Inflammatory macrophage (primary cell): ENCODE results near the gene KCNJ9.

Experiments
- DNase-seq, 2 donors: peaks; one replicate each; pipeline ENCODE4 v3.0.0-alpha.2; 2020 to 2022

Gene KCNJ9

DNA sequence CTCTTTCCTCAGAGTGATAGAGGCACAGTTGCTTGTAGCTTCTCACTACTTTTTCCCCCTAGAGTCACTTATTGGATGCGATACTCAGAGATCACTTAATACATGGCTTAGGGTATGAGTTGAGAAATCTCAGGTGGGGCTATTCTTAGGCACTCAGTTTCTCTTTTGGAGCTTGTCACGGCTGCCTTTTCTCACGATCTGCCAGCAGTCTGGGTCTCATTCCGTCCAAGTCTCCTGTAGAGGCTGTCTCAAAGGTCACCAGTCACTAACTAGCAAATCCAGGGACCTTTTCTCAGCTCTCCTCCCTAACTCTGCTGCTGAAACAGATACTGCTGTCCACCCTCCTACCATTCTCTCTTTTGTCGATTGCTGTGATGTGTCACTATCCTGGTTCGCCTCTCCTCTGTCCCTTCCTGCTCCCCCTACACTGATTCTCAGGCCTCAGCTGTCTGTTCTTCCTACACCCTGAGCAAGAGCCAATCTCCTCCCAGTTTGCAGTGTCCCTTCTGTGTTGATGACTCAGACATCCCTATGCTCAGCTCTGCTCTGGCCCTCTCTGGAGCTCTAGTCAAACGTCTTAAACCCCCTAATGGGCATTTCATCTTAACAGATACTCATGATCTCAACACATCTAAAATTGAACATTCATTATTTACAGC is 46.7 kb downstream of the KCNJ9 start:
- DNase-seq, result peak; percentile 48 to 65

DNA sequence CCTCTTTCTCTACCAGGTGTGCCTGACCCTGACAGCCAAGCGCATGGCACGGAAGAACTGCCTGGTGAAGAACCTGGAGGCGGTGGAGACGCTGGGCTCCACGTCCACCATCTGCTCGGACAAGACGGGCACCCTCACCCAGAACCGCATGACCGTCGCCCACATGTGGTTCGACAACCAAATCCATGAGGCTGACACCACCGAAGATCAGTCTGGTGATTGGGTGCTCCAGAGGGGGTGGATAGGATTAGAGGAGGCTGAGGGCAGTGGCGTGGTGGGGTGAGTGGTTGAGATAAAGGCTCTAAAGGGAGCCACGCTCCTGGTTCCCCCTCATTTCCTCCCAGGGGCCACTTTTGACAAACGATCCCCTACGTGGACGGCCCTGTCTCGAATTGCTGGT is 47.3 kb downstream of the KCNJ9 start:
- DNase-seq, result no peak

DNA sequence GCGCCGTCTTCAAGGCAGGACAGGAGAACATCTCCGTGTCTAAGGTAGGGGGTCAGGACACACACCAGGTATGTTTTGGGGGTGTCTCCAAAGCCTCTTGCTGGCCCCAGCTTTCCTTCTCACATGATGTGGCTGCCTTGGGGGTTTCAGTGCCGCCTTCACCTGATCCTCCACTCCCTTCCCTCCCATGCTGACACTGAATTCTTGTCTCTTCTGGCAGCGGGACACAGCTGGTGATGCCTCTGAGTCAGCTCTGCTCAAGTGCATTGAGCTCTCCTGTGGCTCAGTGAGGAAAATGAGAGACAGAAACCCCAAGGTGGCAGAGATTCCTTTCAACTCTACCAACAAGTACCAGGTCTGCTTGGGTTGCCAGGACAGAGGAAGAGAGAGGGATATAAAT is 47.7 kb downstream of the KCNJ9 start:
- no peak for DNase-seq

DNA sequence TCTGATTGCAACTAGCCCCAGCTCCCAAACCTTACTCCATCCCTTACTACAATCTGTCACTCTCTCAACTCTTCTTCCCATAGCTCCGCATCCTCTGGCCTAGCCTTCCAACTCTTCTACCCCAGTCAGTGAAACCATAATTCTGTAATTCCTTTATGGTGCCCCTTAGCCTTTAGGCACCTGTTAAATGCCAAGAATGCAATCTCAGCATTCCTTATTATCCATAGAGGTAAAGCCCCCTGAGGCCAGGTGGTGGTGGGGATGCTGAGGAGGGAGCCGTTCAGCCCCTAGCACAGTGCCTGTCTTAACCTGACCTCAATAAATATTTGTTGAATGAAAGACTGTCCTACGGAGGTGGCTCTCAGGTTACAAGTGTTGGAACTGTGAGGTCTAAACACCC is 48.2 kb downstream of the KCNJ9 start:
- no peak for DNase-seq

DNA sequence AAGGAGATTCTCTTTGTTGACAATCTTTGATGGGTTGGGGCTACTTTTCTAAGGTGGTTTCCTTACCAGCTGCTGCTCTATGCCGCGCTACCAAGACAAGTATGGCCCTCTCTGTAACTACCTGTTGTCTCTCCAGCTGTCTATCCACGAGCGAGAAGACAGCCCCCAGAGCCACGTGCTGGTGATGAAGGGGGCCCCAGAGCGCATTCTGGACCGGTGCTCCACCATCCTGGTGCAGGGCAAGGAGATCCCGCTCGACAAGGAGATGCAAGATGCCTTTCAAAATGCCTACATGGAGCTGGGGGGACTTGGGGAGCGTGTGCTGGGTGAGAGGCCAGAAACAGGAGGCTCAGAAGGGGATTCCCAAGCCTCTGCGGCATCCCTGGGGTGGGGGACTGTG is 48.6 kb downstream of the KCNJ9 start:
- DNase-seq, result no peak

DNA sequence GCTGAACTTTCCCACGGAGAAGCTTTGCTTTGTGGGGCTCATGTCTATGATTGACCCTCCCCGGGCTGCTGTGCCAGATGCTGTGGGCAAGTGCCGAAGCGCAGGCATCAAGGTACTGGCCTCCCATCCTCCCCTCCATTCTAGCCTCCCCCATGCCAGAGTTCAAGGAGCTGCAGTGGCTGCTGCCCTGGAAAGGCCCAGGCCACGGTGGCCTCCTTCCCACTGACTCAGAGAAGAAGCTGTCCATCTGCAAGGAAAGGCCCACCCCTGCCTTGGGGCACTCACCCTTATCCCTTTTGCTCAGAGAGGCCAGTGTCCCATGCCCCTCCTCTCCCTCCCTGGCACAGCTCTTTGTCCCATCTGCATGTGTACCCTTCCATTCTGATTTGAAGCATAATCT is 49.1 kb downstream of the KCNJ9 start:
- no peak for DNase-seq

DNA sequence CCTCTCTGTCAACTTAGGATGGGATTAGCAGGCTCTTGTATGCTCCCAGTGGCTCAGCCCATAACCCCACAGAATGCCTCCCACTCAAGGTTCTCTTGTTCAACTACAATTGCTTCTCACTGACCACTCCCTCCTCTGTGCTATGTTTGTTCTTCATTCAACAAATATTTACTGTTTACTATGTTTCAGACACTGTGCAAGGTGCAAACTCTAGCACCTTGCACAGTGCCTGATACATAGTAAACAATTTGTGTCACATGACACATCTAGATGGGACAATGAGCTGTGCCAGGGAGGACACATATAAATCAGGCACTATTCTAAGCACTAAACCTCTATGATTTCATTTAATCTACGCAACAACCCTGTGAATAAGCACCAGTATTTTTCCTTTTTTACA is 49.6 kb downstream of the KCNJ9 start:
- no peak for DNase-seq

DNA sequence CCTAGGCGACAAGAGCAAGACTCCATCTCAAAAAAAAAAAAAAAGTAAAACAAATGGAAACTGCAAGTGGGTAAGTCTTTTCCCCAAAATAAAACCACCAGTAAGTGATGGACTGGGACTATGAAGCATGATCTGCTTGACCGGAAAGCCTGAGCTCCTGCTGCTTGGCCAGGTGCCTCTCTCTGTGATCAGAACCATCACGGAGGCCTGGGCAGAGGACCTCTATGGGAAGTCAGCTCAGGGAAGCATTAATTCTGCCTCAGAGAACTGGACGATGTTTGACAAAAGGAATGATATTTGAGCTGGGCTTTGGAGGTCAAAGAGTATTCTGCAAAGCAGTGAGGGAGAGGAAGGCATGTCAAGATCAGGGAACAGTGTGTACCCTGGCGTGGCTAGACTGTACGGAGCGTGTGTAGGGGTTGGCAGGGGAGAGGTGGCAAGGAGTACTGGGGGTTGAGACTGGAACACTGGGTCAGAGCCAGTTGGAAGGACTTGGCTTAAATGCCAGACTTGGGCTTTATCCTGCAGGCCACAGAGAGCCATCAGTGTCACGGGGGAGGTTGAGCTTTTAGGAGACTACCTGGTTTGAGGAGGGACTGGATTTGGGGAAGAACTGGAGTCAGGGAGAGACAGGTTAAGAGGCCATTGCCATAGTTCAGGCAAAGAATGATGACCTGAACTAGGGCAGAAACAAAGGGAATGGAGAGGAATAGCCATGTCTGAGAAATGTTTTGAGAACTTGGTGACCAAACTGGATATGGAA is 50.6 kb downstream of the KCNJ9 start:
- DNase-seq, result no peak

DNA sequence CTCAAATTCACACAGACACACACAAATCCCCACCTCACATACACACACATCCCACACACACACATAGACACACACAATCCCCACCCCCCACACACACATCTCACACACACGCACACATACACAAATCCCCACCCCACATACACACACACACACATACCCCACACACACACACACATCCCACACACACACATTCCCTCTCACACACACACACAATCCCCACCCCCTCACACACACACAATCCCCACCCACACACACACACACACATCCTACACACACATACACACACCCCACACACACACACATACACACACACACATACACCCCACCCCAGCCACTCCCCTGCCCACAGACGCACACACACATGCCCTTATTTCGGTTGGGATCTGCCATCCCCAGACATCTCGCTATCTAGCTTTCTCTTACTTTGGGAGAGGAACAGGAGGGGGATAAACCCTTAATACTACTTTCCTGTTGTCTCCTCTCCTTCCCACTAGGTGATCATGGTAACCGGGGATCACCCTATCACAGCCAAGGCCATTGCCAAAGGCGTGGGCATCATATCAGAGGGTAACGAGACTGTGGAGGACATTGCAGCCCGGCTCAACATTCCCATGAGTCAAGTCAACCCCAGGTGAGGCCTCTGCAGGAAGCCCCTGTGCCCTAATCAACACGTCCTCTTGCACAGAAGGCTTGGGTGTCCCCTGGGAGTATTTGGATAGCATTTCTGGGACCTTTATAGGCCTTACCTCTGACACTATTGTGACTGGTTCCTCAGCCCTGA is 52.8 kb downstream of the KCNJ9 start:
- no peak for DNase-seq

DNA sequence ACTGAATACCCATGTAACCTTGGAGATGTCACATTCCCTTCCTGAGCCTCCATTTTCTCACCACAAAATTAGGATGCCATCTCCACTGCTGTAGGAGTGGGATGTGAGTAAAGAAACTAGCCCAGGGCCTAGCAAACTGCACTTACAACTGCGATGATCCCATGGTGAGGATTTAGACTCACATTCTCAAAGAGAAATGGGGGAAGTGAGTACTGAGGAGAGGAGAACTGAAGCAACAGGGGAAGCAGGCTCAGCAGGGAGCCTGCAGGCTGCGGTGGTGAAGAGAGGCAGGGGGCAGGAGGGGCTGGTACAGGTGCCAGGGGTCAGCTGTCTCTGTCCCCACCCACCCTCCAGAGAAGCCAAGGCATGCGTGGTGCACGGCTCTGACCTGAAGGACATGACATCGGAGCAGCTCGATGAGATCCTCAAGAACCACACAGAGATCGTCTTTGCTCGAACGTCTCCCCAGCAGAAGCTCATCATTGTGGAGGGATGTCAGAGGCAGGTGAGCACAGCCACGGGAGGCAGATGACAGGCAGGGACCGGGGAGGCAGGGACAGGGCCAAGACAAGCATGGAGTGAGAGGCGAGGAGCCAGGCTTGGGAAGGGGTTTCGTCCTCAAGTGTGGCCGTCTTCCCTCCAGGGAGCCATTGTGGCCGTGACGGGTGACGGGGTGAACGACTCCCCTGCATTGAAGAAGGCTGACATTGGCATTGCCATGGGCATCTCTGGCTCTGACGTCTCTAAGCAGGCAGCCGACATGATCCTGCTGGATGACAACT is 53.6 kb downstream of the KCNJ9 start:
- peak; percentile 45 to 54 for DNase-seq

DNA sequence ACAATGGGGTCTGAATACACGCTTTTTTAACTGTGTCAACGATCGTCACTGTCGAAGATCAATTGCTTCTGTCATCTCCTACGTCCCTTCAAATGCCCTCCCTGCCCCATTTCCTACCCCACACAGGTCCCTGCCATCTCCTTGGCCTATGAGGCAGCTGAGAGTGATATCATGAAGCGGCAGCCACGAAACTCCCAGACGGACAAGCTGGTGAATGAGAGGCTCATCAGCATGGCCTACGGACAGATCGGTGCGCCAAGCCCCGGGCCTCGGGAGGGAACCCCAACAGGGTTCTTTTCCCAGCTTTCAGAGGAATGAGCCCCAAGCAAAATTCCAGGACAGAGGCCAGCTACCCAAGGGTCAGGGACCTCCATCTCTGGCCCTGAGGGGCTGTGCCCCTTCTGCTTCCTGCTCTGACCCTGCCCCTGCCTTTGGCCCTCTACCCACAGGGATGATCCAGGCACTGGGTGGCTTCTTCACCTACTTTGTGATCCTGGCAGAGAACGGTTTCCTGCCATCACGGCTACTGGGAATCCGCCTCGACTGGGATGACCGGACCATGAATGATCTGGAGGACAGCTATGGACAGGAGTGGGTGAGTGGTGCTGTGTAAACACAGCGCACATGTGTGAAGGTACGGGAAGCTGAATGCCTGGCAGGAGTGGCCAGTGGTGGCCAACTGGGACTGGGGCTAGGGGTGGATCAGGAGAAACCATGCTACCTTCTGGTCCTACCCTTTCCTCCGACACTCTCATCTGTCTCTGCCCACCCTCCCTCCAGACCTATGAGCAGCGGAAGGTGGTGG is 55.0 kb downstream of the KCNJ9 start:
- no peak for DNase-seq

DNA sequence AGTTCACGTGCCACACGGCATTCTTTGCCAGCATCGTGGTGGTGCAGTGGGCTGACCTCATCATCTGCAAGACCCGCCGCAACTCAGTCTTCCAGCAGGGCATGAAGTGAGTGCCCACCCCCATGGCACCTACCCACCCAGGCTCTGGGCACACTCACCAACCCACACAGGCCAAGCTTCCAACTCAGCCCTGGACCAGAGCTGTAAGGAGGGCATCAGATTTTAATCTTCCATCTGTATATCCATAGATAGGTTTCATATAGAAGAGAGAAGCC is 55.5 kb downstream of the KCNJ9 start:
- no peak for DNase-seq

DNA sequence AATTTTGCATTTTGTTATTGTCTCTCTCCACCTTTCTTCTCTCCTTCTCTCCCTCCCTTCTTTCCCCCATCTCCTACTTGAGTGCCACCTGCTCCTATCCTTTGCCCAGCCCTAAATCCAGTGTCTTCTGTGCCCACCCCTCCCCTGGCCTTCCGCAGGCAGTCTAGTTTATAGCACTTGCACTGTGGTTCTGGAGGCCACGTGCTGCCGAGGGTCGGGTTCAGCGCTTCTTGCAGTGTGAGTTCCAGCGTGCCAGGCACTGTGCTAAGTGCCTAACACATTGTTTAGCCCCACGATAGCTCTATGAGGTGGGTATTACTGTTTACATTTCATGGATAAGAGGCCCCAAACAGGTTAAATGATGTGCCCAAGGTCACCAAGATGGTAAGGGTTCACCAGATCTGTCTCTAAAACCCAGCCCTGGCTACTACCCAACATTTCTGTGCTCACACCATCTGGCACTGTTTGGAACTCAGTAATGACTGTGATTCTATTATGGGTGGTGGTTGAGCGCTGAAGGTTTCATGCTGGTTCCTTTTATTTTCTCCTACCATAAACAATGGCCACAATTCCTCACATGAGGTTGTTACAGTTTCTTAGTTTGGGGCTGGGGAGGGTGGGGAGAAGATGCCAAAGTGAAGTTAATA is 56.0 kb downstream of the KCNJ9 start:
- DNase-seq, result no peak

DNA sequence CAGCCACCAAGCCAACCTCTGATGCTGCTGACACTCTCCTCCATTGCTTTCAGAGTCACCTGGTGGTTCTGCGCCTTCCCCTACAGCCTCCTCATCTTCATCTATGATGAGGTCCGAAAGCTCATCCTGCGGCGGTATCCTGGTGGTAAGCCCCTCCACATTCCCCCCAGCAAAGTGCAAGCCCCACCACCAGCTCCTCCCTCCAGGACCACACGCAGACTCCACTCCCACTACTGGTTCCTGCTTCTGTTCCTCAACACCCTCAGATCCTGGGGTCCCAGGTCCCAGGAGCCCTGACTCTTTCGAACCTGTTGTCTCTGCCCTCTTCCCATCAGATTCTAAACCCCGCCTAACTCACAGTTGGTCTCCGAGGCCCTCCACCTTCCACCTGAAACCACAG is 58.5 kb downstream of the KCNJ9 start:
- DNase-seq, result no peak
